ENCODE measurements around the gene ZYX. TPM values are rescaled to one million over a fixed set of nuclear protein-coding genes. Genes with fewer than 3 reads are reported as not detected.

The ZYX gene
- total RNA-seq, 1 experiment from 2014 or later: 237 TPM

DNA sequence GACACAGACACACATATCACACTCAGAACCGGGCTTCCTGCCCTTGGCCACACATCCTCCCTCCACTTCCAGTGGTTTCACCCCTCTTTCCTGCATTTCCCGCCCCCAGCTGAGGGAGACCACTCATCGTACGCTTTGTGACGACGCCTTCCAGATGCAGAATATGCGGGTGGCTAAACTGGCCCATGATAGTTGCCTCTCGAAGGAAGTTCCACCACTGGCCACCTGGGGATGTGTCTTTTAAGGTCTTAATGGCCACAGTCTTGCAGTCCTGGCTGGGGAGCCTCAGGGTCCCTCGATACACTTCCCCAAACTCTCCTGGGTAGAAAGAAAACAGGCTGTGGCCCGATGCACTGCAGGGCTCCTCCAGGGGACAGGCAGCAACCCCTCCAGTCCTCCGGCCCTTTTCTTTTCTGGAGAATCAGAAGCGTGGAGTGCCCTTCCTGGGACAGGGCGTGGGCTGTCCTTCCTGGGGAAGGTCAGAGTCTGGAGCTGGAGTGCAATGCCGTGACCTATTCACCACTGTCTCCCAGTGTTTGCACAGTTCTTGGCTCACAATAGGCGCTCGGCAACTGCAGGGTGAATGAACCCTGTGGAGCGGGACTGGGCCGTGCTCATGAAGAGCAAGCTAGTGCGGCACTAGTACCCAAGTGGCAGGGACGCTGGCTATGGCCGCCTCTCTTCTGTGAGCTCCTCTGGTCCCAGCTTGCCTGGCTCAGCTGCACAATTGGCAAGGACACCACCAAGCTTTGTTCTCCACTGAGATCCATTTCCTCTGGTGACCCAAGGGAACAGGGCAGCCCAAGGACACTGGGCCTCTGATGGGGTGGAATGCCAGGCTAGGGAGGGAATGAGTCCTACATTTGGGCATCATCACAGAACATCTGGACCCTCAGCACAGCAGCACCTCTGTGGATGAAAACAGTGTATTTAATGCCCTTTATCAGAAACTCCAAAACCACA, 14.3 kb downstream of the ZYX start:
- Histone ChIP-seq H3K9me3 (ENCODE audit: control insufficient read depth, low read depth, low read length) (no peaks in the 10 kb centered on the region), H3K79me1 (ENCODE audit: insufficient read depth, low read depth, low read length, poor library complexity, severe bottlenecking) (no peaks in the 10 kb centered on the region), H4K91ac (ENCODE audit: insufficient read length, low read depth, low read length) (no peak overlapping the region), H2AFZ (ENCODE audit: low read length) (no peak overlapping the region), H2BK15ac (ENCODE audit: low read depth, low read length) (no peak overlapping the region), H3K56ac (ENCODE audit: insufficient read length, low read depth, low read length) (no peak overlapping the region), H3K4ac (ENCODE audit: low read depth, low read length) (no peak overlapping the region), H2BK5ac (ENCODE audit: insufficient read length, low read length) (no peak overlapping the region), H2BK120ac (ENCODE audit: low read depth, low read length, poor library complexity, severe bottlenecking) (no peak overlapping the region), H3T11ph (ENCODE audit: low read length) (no peak overlapping the region), H3K79me2 (ENCODE audit: insufficient read depth, low read length) (no peaks in the 10 kb centered on the region), H3K27me3 (ENCODE audit: insufficient read depth, low read length) (no peaks in the 10 kb centered on the region), H4K5ac (ENCODE audit: insufficient read length, low read depth, low read length) (no peak overlapping the region), H2BK12ac (ENCODE audit: insufficient read length, low read depth, low read length) (no peak overlapping the region), H3K4me1 (ENCODE audit: insufficient read depth, low read length) (no peaks in the 10 kb centered on the region), H3K27ac (ENCODE audit: insufficient read length, low read depth, low read length) (no peak overlapping the region), H2AK5ac (ENCODE audit: insufficient read length, low read length) (no peak overlapping the region), H3K18ac (ENCODE audit: insufficient read length, low read depth, low read length) (no peak overlapping the region), H3K14ac (ENCODE audit: insufficient read depth, low read length) (no peak overlapping the region), H3K23ac (ENCODE audit: insufficient read length, low read depth, low read length) (no peak overlapping the region), H4K20me1 (ENCODE audit: control insufficient read depth, insufficient read depth, insufficient read length) (no peaks in the 10 kb centered on the region), H2BK20ac (ENCODE audit: low read depth, low read length, poor library complexity, severe bottlenecking) (no peak overlapping the region), H3K9ac (ENCODE audit: extremely low read depth, insufficient read length, low read length) (no peak overlapping the region), H4K8ac (replicated peaks; ENCODE audit: insufficient read length, low read depth, low read length) (no peak overlapping the region), H3K4me2 (ENCODE audit: insufficient read depth, insufficient read length, low read length) (no peak overlapping the region), H3K23me2 (ENCODE audit: insufficient read length, low read depth, low read length, poor library complexity, severe bottlenecking) (no peaks in the 10 kb centered on the region)
- TF ChIP-seq, protein P1, sequence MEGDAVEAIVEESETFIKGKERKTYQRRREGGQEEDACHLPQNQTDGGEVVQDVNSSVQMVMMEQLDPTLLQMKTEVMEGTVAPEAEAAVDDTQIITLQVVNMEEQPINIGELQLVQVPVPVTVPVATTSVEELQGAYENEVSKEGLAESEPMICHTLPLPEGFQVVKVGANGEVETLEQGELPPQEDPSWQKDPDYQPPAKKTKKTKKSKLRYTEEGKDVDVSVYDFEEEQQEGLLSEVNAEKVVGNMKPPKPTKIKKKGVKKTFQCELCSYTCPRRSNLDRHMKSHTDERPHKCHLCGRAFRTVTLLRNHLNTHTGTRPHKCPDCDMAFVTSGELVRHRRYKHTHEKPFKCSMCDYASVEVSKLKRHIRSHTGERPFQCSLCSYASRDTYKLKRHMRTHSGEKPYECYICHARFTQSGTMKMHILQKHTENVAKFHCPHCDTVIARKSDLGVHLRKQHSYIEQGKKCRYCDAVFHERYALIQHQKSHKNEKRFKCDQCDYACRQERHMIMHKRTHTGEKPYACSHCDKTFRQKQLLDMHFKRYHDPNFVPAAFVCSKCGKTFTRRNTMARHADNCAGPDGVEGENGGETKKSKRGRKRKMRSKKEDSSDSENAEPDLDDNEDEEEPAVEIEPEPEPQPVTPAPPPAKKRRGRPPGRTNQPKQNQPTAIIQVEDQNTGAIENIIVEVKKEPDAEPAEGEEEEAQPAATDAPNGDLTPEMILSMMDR (conservative IDR thresholded peaks at IDR 0.05): peak; percentile 35; the same call in 2 of the 3 replicates
- DNase-seq: peak; percentile 36
- peaks cover 2% of the 10 kb centered on the region; the same call in 1 of the 2 replicates for H3K27me3 Mint-ChIP-seq (ENCODE audit: low read depth)
- no peaks in the 10 kb centered on the region for H3K4me1 Mint-ChIP-seq
- H3K36me3 Mint-ChIP-seq (ENCODE audit: insufficient read depth in 1 of 3, low read depth in 3 of 3): peaks cover 62 to 96% (median 95%) of the 10 kb centered on the region in 3 experiments
- peak overlapping the region in 1 of 3 experiments; percentile 64; a peak in 1 of 7 replicates for H3K27ac Mint-ChIP-seq
- H3K4me3 Mint-ChIP-seq: no peak overlapping the region
- no peaks in the 10 kb centered on the region for H3K9me3 Mint-ChIP-seq
- no CpG with 5 or more reads among the region's 21 CpGs for WGBS (ENCODE audit: extremely low coverage, insufficient read length, low lambda C conversion rate)
